HG03558 (cell line): ENCODE data around the gene SHISA6.

Experiments used
- ATAC-seq: cut with Tn5 transposase; IDR thresholded peaks from one replicate; pipeline ENCODE4 v1.9.1; 2021; ENCODE audit warnings: moderate number of reproducible peaks; ENCODE audit not compliant: unreplicated experiment; ENCODE audit errors: extremely low read depth

The SHISA6 gene

GRCh38 chr17:11264183-11264871 lies 23.3 kb downstream of the SHISA6 start:
- no peak for ATAC-seq

GRCh38 chr17:11267999-11268575 lies 27.1 kb downstream of the SHISA6 start:
- ATAC-seq, result no peak

GRCh38 chr17:11269210-11269609 lies 28.2 kb downstream of the SHISA6 start:
- no peak for ATAC-seq

GRCh38 chr17:11272191-11272590 lies 31.2 kb downstream of the SHISA6 start:
- no peak for ATAC-seq

- ATAC-seq, result no peak
Measured at GRCh38 chr17:11273596-11273995, 32.6 kb downstream of the SHISA6 start.

- ATAC-seq, result no peak
Measured at GRCh38 chr17:11274106-11274505, 33.1 kb downstream of the SHISA6 start.

- ATAC-seq, result no peak
Measured at GRCh38 chr17:11276486-11276885, 35.5 kb downstream of the SHISA6 start.

- ATAC-seq, result no peak
Measured at GRCh38 chr17:11278186-11278991, 37.4 kb downstream of the SHISA6 start.

- ATAC-seq, result no peak
Measured at GRCh38 chr17:11278992-11279270, 37.9 kb downstream of the SHISA6 start.

GRCh38 chr17:11279776-11280344 lies 38.8 kb downstream of the SHISA6 start:
- no peak for ATAC-seq

- ATAC-seq, result no peak
Measured at GRCh38 chr17:11282586-11282985, 41.6 kb downstream of the SHISA6 start.

- no peak for ATAC-seq
Measured at GRCh38 chr17:11284811-11285210, 43.8 kb downstream of the SHISA6 start.

GRCh38 chr17:11285946-11286345 lies 44.9 kb downstream of the SHISA6 start:
- no peak for ATAC-seq

- ATAC-seq, result no peak
Measured at GRCh38 chr17:11287791-11288190, 46.8 kb downstream of the SHISA6 start.

- ATAC-seq, result no peak
Measured at GRCh38 chr17:11290814-11291213, 49.8 kb downstream of the SHISA6 start.

GRCh38 chr17:11292491-11292890 lies 51.5 kb downstream of the SHISA6 start:
- ATAC-seq, result no peak

- ATAC-seq, result no peak
Measured at GRCh38 chr17:11293480-11293879, 52.5 kb downstream of the SHISA6 start.

GRCh38 chr17:11294826-11295225 lies 53.8 kb downstream of the SHISA6 start:
- no peak for ATAC-seq

- ATAC-seq, result no peak
Measured at GRCh38 chr17:11296994-11297393, 56.0 kb downstream of the SHISA6 start.

- no peak for ATAC-seq
Measured at GRCh38 chr17:11298401-11298800, 57.4 kb downstream of the SHISA6 start.

GRCh38 chr17:11300201-11300600 lies 59.2 kb downstream of the SHISA6 start:
- ATAC-seq, result no peak
